ENCODE data around the gene SMYD3.

GRCh38 chr1:245915841-245916240 is 591.2 kb downstream of the SMYD3 start:
- no peak for TF ChIP-seq CTCF (IDR thresholded peaks at IDR 0.05; ENCODE audit: insufficient read depth, low read length, poor library complexity, severe bottlenecking)
- no peak for TF ChIP-seq EZH2phosphoT487 (conservative IDR thresholded peaks at IDR 0.05; ENCODE audit: low read length)
